Neuronal stem cell (in vitro differentiated cells): ENCODE data around the gene NEIL1.
"Not testable (repeated sequence)": the region's sequence is repeated elsewhere in the genome, so short reads cannot be mapped to it uniquely, and the experiment has no call there.

Source experiments
- DNase-seq: peaks from one replicate; pipeline ENCODE4 v3.0.0-alpha.2; 2013; ENCODE audit warnings: low spot score
- H2AFZ ChIP-seq: one replicate; pipeline ENCODE4 v1.6.1; 2013; ENCODE audit warnings: mild to moderate bottlenecking, low read length, inconsistent platforms
- H2AK5ac ChIP-seq: 2 replicates; pipeline ENCODE4 v1.6.1; 2013; ENCODE audit warnings: low read depth, mild to moderate bottlenecking, inconsistent platforms, low read length, moderate library complexity, mixed read lengths
- H2BK120ac ChIP-seq: 2 replicates; pipeline ENCODE4 v1.6.1; 2013; ENCODE audit warnings: low read depth, mild to moderate bottlenecking, inconsistent platforms, low read length, moderate library complexity, mixed read lengths
- H2BK12ac ChIP-seq: one replicate; pipeline ENCODE4 v1.6.1; 2013; ENCODE audit warnings: low read length, inconsistent platforms
- H2BK15ac ChIP-seq: 2 replicates; pipeline ENCODE4 v1.6.1; 2013; ENCODE audit warnings: mild to moderate bottlenecking, low read length, inconsistent platforms, mixed read lengths
- H2BK5ac ChIP-seq: one replicate; pipeline ENCODE4 v1.6.1; 2013; ENCODE audit warnings: inconsistent platforms, mild to moderate bottlenecking, low read length, moderate library complexity
- H3K14ac ChIP-seq: one replicate; pipeline ENCODE4 v1.6.1; 2013; ENCODE audit warnings: low read length, inconsistent platforms
- H3K18ac ChIP-seq: 2 replicates; pipeline ENCODE4 v1.6.1; 2013; ENCODE audit warnings: low read length, inconsistent platforms
- H3K23ac ChIP-seq: 2 replicates; pipeline ENCODE4 v1.6.1; 2013; ENCODE audit warnings: low read depth, mild to moderate bottlenecking, mixed read lengths, low read length, inconsistent platforms; ENCODE audit not compliant: poor library complexity
- H3K27ac ChIP-seq: replicated peaks from 3 replicates; pipeline ENCODE4 v1.5.1; 2013; ENCODE audit warnings: low read length, inconsistent platforms
- H3K27me3 ChIP-seq, 3 experiments: 2 replicates each; pipeline ENCODE4 v1.6.1; 2013; ENCODE audit warnings: low read length in 3 of 3, mild to moderate bottlenecking in 2 of 3, inconsistent platforms in 1 of 3, low read depth in 1 of 3, mixed read lengths in 1 of 3, moderate library complexity in 1 of 3; ENCODE audit not compliant: control insufficient read depth in 3 of 3, insufficient read depth in 3 of 3
- H3K36me3 ChIP-seq, 2 donors: replicated peaks in 1 of 2; 2 replicates each; pipeline ENCODE4 v1.6.1; 2013; ENCODE audit warnings: low read length in 2 of 2; ENCODE audit not compliant: control insufficient read depth in 2 of 2, insufficient read depth in 2 of 2
- H3K4ac ChIP-seq: 2 replicates; pipeline ENCODE4 v1.6.1; 2013; ENCODE audit warnings: inconsistent platforms, mild to moderate bottlenecking, low read length, moderate library complexity
- H3K4me1 ChIP-seq, 2 donors: 1 replicate in 1 of 2; 2 replicates in 1 of 2; pipeline ENCODE4 v1.6.1; 2013; ENCODE audit warnings: low read length in 2 of 2, low read depth in 1 of 2; ENCODE audit not compliant: control insufficient read depth in 2 of 2, insufficient read depth in 1 of 2
- H3K4me2 ChIP-seq: one replicate; pipeline ENCODE4 v1.6.1; 2013; ENCODE audit warnings: mild to moderate bottlenecking, low read length, inconsistent platforms; ENCODE audit not compliant: insufficient read depth, poor library complexity, severe bottlenecking
- H3K4me3 ChIP-seq, 2 donors: 2 replicates each; pipeline ENCODE4 v1.5.1; 2013; ENCODE audit warnings: low read length in 2 of 2, mild to moderate bottlenecking in 2 of 2, inconsistent platforms in 1 of 2, moderate library complexity in 1 of 2
- H3K79me1 ChIP-seq: one replicate; pipeline ENCODE4 v1.6.1; 2013; ENCODE audit warnings: low read depth, mild to moderate bottlenecking, inconsistent platforms, low read length, moderate library complexity
- H3K9ac ChIP-seq: one replicate; pipeline ENCODE4 v1.6.1; 2013; ENCODE audit warnings: mild to moderate bottlenecking, low read depth, low read length, inconsistent platforms; ENCODE audit not compliant: poor library complexity
- H3K9me3 ChIP-seq, 2 donors: replicated peaks in 1 of 2; 2 replicates each; pipeline versions ENCODE3 to v1.6.1; 2013; ENCODE audit warnings: low read length in 2 of 2, mild to moderate bottlenecking in 2 of 2, inconsistent platforms in 1 of 2, low read depth in 1 of 2, mixed read lengths in 1 of 2, moderate library complexity in 1 of 2; ENCODE audit not compliant: control insufficient read depth in 2 of 2, insufficient read depth in 1 of 2
- H4K8ac ChIP-seq: one replicate; pipeline ENCODE4 v1.6.1; 2013; ENCODE audit warnings: low read depth, mild to moderate bottlenecking, inconsistent platforms, low read length, moderate library complexity
- H4K91ac ChIP-seq: one replicate; pipeline ENCODE4 v1.6.1; 2013; ENCODE audit warnings: low read length, low read depth, mild to moderate bottlenecking, inconsistent platforms; ENCODE audit not compliant: poor library complexity
- WGBS, 2 donors: extraction: QIAGEN DNeasy Blood & Tissue Kit; methylation state at CpG; one replicate each; pipeline ENCODE4 v1.1.7; 2013; ENCODE audit warnings: missing lambda C conversion rate in 2 of 2, mixed read lengths in 1 of 2; ENCODE audit not compliant: insufficient read length in 2 of 2, insufficient replicate concordance in 1 of 2; ENCODE audit errors: extremely low coverage in 2 of 2; 5-methylcytosine and 5-hydroxymethylcytosine counted together

NEIL1 gene

DNA sequence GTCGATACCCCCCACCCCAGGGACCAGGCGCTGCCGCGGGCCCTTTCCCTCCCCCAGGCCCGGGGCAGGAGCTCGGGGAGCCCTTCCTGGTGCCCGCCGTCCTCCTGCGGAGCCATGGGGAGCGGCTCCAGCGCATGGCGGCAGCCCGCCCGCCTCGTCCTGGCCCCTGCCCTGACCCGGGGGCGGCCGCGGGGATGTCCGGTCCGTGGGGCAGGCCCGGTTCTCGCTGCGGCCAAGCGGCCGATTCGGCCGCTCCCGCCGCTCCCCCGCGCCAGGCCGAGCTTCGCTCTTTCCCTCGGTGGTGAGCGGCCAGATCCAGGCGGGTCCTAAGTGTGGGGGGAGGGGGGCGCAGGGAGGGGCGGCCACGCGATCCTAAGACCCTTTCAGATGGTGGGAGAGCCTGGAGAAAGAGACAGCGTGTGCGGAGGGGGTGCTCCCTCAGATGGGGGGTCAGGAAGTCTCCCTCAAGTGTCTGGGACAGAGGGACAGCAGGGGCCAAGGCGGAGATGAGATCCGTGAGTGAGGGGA, 1.3 kb downstream of the NEIL1 start:
- Histone ChIP-seq H3K18ac (peak overlapping the region; percentile 97), H2AFZ (peak overlapping the region; percentile 99), H3K4ac (no peak overlapping the region), H3K9ac (peak overlapping the region; percentile 93), H2BK5ac (peak overlapping the region; percentile 75), H3K14ac (peak overlapping the region; percentile 94), H3K36me3 (peaks cover 0 to 4% of the 10 kb centered on the region in 2 donors), H3K4me3 (peak overlapping the region; percentile 75 to 86), H3K27me3 (peaks cover 0 to 23% (median 0%) of the 10 kb centered on the region in 3 experiments), H4K91ac (no peak overlapping the region), H4K8ac (no peak overlapping the region), H3K4me2 (peak overlapping the region; percentile 97), H3K79me1 (peaks cover 3% of the 10 kb centered on the region), H3K23ac (peak overlapping the region; percentile 15), H3K9me3 (peaks cover 0 to 3% of the 10 kb centered on the region in 2 donors), H3K27ac (no peak overlapping the region), H2BK15ac (peak overlapping the region; percentile 33), H2AK5ac (peak overlapping the region; percentile 97), H2BK120ac (peak overlapping the region; percentile 91), H2BK12ac (no peak overlapping the region), H3K4me1 (peaks cover 3 to 6% of the 10 kb centered on the region in 2 donors)
- no CpG with 5 or more reads among the region's 45 CpGs for WGBS, 2 donors
- no peak for DNase-seq

DNA sequence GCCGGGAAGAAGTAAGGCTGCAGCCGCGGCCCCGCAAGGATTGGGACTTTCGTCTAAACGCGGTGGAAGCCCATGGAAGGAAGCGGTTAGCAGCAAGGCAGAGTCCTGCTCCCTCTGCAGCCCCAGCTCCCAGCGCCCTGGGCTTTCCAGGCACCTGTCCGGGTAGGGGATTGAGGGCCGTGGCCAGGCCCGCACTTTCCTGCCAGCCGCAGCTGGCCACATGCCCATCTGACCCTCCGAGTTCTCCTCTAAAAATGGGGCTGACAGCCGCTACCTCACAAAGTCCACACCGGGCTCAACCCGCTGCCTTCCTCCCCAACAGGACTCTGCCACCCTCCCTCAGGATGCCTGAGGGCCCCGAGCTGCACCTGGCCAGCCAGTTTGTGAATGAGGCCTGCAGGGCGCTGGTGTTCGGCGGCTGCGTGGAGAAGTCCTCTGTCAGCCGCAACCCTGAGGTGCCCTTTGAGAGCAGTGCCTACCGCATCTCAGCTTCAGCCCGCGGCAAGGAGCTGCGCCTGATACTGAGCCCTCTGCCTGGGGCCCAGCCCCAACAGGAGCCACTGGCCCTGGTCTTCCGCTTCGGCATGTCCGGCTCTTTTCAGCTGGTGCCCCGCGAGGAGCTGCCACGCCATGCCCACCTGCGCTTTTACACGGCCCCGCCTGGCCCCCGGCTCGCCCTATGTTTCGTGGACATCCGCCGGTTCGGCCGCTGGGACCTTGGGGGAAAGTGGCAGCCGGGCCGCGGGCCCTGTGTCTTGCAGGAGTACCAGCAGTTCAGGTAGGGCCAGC, 1.9 kb downstream of the NEIL1 start:
- Histone ChIP-seq H3K4me2 (peak overlapping the region; percentile 97), H3K18ac (peak overlapping the region; percentile 97), H2BK15ac (peak overlapping the region; percentile 37), H3K27ac (no peak overlapping the region), H3K14ac (peak overlapping the region; percentile 82), H3K36me3 (peaks cover under 1 to 4% of the 10 kb centered on the region in 2 donors), H3K4ac (peak overlapping the region; percentile 53), H3K4me1 (peaks cover 3 to 6% of the 10 kb centered on the region in 2 donors), H2AFZ (peak overlapping the region; percentile 99), H2BK12ac (no peak overlapping the region), H3K4me3 (peak overlapping the region; percentile 75 to 86), H3K79me1 (peaks cover 3% of the 10 kb centered on the region), H3K27me3 (peaks cover 0 to 23% (median 0%) of the 10 kb centered on the region in 3 experiments), H4K8ac (no peak overlapping the region), H3K23ac (peak overlapping the region; percentile 15), H2BK120ac (peak overlapping the region; percentile 54), H2BK5ac (peak overlapping the region; percentile 75), H3K9ac (peak overlapping the region; percentile 93), H2AK5ac (peak overlapping the region; percentile 92), H4K91ac (no peak overlapping the region), H3K9me3 (peaks cover 0 to 3% of the 10 kb centered on the region in 2 donors)
- no peak for DNase-seq
- no CpG with 5 or more reads among the region's 46 CpGs for WGBS, 2 donors

- not testable (repeated sequence) for H3K4me2 ChIP-seq, H3K4me1 ChIP-seq, H4K91ac ChIP-seq, H2AFZ ChIP-seq, H3K18ac ChIP-seq, H4K8ac ChIP-seq, H2BK12ac ChIP-seq, H3K23ac ChIP-seq, H2BK15ac ChIP-seq, H3K9me3 ChIP-seq, H3K9ac ChIP-seq, H3K27ac ChIP-seq, H3K79me1 ChIP-seq, DNase-seq, H3K4ac ChIP-seq, H3K36me3 ChIP-seq, H3K4me3 ChIP-seq
- Histone ChIP-seq H2BK120ac (peak overlapping the region; percentile 54), H2BK5ac (peak overlapping the region; percentile 75), H3K27me3 (peaks cover 0 to 23% (median 0%) of the 10 kb centered on the region in 3 experiments), H3K14ac (peak overlapping the region; percentile 82), H2AK5ac (peak overlapping the region; percentile 92)
- no CpG with 5 or more reads among the region's 8 CpGs for WGBS, 2 donors
These were observed 2.5 kb downstream of the NEIL1 start for GRCh38 chr15:75349351-75349669.

- Histone ChIP-seq H3K4me1 (peaks cover 3 to 6% of the 10 kb centered on the region in 2 donors), H3K36me3 (peaks cover 4 to 6% of the 10 kb centered on the region in 2 donors), H3K9ac (no peak overlapping the region), H2BK12ac (no peak overlapping the region), H3K4me2 (no peak overlapping the region), H4K8ac (no peak overlapping the region), H3K4ac (no peak overlapping the region), H3K27ac (no peak overlapping the region), H2AFZ (no peak overlapping the region), H2BK15ac (no peak overlapping the region), H3K9me3 (peaks cover 0 to 3% of the 10 kb centered on the region in 2 donors), H2BK120ac (no peak overlapping the region), H3K27me3 (peaks cover 0 to 23% (median 0%) of the 10 kb centered on the region in 3 experiments), H3K14ac (peak overlapping the region; percentile 84), H3K18ac (no peak overlapping the region), H2AK5ac (no peak overlapping the region), H4K91ac (no peak overlapping the region), H3K79me1 (peaks cover 3% of the 10 kb centered on the region), H3K23ac (peak overlapping the region; percentile 43), H3K4me3 (no peak overlapping the region), H2BK5ac (no peak overlapping the region)
- WGBS, 2 donors, result no CpG with 5 or more reads among the region's 9 CpGs
- no peak for DNase-seq
These were observed 3.2 kb downstream of the NEIL1 start for GRCh38 chr15:75349851-75350588.
